ENCODE data around the gene ARL2BP. TPM values are rescaled to one million over a fixed set of nuclear protein-coding genes. Genes with fewer than 3 reads are reported as not detected.

ARL2BP gene
- total RNA-seq, 1 donor from 2014 or later, result 81.9 TPM

Other genes with a start within 250 kb of the ARL2BP start
- gene CPNE2, start 152.7 kb upstream of the ARL2BP start, total RNA-seq, result 44.8 TPM
- 142 TPM for gene PSME3IP1, start 59.2 kb upstream of the ARL2BP start, total RNA-seq
- gene RSPRY1, start 58.9 kb upstream of the ARL2BP start, total RNA-seq, result 69.7 TPM
- 1.6 TPM for gene PLLP, start 39.4 kb downstream of the ARL2BP start, total RNA-seq
- gene CCL22, start 113.5 kb downstream of the ARL2BP start, total RNA-seq, result not detected
- 4.9 TPM for gene CX3CL1, start 127.2 kb downstream of the ARL2BP start, total RNA-seq
- not detected for gene CCL17, start 159.5 kb downstream of the ARL2BP start, total RNA-seq
- gene CIAPIN1, start 202.1 kb downstream of the ARL2BP start, total RNA-seq, result 90.9 TPM
- 26.1 TPM for gene COQ9, start 202.2 kb downstream of the ARL2BP start, total RNA-seq
- 70.9 TPM for gene POLR2C, start 217.4 kb downstream of the ARL2BP start, total RNA-seq
- 71.7 TPM for gene DOK4, start 241.2 kb downstream of the ARL2BP start, total RNA-seq